Measurements from ENCODE around the gene ATAD3B. TPM values are rescaled to one million over a fixed set of nuclear protein-coding genes. Genes with fewer than 3 reads are reported as not detected.
"Not testable (repeated sequence)": the region's sequence is repeated elsewhere in the genome, so short reads cannot be mapped to it uniquely, and the experiment has no call there.

Gene ATAD3B
- total RNA-seq, 4 donors from 2014 or later = 11.0 to 91.6 (median 16.5) TPM

GRCh38 chr1:1528301-1529267 lies 57.0 kb downstream of the ATAD3B start:
- TF ChIP-seq, protein P1, sequence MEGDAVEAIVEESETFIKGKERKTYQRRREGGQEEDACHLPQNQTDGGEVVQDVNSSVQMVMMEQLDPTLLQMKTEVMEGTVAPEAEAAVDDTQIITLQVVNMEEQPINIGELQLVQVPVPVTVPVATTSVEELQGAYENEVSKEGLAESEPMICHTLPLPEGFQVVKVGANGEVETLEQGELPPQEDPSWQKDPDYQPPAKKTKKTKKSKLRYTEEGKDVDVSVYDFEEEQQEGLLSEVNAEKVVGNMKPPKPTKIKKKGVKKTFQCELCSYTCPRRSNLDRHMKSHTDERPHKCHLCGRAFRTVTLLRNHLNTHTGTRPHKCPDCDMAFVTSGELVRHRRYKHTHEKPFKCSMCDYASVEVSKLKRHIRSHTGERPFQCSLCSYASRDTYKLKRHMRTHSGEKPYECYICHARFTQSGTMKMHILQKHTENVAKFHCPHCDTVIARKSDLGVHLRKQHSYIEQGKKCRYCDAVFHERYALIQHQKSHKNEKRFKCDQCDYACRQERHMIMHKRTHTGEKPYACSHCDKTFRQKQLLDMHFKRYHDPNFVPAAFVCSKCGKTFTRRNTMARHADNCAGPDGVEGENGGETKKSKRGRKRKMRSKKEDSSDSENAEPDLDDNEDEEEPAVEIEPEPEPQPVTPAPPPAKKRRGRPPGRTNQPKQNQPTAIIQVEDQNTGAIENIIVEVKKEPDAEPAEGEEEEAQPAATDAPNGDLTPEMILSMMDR (IDR thresholded peaks at IDR 0.05) = no peak
- no peak for ATAC-seq (ENCODE audit: low FRiP score)

DNA sequence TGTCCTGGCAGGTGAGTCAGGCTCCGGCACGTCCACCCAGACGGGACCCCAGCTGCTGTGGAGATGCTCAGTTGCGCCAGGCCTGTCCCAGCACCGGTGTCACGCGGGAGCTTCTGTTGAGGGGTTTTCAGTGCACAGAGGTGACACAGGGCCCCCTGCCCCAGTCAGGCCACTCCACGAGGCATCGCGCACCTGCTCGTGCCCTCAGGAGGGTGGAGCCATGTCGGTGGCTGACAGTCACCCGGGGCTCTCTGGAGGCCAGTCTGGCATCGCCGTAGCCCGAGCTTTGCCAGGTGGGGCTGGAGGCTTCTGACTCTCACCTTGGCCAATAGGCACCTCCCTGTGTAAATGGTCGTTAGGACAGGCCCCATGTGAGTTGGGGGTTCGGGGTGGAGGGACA lies 57.8 kb downstream of the ATAD3B start:
- DNase-seq (ENCODE audit: low spot score) (no peak), ATAC-seq (ENCODE audit: low FRiP score) (no peak)
- TF ChIP-seq, protein P1 (IDR thresholded peaks at IDR 0.05) = no peak

More at GRCh38 chr1:1528301-1529267, 57.0 kb downstream of the ATAD3B start:
- DNase-seq (ENCODE audit: low spot score) = no peak

DNA sequence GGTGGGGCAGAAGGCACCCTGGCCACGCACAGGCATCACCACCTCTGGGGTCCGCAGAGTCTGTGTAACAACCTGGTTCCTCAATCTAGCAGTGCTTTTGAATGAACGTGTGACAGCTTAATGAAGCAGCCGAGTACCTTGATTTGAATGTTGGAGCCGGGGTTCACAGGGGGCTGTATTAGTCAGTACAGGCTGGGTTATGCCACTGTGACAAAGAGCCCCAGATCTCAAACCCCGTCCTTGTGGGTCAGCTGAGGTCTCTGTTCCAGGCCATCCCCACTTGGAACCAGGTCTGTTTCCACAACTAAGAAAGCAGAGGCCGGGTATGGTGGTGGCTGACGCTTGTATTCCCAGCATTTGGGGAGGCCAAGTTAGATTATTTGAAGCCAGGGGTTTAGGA lies 58.4 kb downstream of the ATAD3B start:
- TF ChIP-seq, protein P1 (IDR thresholded peaks at IDR 0.05) = no peak
- DNase-seq (ENCODE audit: low spot score) (no peak), ATAC-seq (ENCODE audit: low FRiP score) (no peak)

GRCh38 chr1:1531947-1532346 lies 60.4 kb downstream of the ATAD3B start:
- DNase-seq (ENCODE audit: low spot score) (no peak), ATAC-seq (ENCODE audit: low FRiP score) (no peak)
- TF ChIP-seq, protein P1 (IDR thresholded peaks at IDR 0.05) = no peak

DNA sequence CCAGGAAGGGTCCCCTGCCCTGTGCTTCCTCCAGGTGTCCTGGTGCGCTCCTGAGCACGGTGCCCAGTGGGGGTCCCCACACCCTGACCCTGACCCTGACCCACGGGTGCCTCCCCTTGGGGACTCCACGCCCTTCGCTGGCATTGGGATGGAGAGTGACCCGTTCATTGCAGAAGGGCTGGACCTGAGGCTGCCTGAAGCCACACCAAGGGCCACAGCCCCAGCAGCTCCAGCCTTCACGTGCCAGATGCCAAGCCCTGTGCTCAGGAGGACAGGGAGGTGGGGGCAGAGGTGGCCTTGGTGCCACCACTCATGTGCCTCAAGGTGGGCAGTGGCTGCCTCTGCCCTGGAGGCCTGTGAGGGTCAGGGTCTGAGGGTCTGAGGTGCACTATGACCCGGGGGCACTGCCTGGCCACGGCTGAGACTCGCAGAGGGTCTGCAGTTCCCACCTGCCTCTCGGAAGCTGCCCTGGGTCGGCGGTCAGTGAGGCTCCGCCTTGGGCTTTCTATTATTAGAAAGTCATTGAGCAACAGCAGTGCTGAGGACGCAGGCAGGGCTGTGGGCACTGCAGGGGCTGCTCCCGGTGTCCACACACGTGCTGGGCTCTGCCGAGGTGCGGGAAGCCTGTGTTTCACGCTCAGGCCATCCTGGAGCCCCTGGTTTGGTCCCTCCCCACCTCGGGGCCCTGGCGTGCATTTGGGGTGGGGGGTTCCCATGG lies 61.8 kb downstream of the ATAD3B start:
- not testable (repeated sequence) for DNase-seq (ENCODE audit: low spot score); ATAC-seq (ENCODE audit: low FRiP score)

DNA sequence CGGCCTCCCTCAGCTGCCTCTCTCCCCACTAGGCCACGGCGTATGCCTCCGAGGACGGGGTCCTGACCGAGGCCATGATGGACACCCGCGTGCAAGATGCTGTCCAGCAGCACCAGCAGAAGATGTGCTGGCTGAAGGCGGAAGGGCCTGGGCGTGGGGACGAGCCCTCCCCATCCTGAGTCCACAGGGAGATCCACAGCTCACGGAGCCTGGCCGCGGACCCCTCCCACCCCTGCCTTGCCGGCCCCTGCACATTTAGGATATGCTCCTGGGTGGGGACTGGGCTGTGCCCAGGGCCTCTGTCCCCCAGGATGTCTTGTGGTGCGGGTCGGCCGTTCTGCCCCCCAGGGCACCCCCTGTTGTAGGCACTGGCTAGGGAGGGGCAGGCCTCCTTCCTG lies 62.3 kb downstream of the ATAD3B start:
- not testable (repeated sequence) for ATAC-seq (ENCODE audit: low FRiP score); DNase-seq (ENCODE audit: low spot score)

DNA sequence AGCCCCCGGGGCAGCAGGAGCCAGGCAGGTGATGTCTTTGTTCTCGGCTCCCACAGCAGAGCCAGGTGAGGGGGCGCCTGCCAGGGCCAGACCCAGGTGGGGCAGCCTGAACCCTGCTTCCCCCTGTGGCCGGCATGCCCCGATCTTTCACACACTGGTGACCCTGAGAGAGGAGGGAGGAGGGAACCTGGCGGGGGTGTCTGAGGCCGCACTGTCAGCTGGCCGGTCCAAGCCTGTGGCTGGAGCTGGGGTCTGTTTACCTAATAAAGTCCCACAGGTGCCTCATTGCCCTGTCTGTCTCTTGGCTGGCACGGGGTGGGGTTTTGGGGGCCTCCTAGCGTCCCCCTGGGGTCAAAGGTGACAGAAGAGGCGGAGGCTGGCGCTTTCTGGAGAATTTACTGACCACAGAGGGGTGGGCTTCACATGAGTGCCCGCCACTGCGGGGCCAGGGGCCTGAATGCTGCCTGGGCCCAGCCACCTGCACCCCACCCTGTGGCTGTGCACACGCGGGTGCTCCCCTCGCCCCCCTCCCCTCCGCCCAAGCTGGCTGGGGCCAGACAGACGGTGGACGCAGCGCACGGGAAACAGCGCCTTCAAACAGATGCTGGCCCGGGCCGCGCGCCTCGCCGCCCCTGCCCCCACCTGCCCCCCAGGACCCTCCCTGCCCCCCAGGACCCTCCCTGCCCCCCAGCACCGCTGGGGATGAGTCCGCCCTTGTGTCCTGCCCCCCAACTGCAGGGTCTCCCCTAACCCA lies 63.0 kb downstream of the ATAD3B start:
- no peak for DNase-seq (ENCODE audit: low spot score)
- TF ChIP-seq, protein P1 (IDR thresholded peaks at IDR 0.05) = no peak
- ATAC-seq (ENCODE audit: low FRiP score) = no peak
